ENCODE data around the gene PARN. TPM values are rescaled to one million over a fixed set of nuclear protein-coding genes. Genes with fewer than 3 reads are reported as not detected.
A peak's percentile ranks its signal among the peaks of the same experiment; 100 is the strongest.

The PARN gene
- total RNA-seq, result 10 to 100 TPM; 43.0 to 45.6 TPM

DNA sequence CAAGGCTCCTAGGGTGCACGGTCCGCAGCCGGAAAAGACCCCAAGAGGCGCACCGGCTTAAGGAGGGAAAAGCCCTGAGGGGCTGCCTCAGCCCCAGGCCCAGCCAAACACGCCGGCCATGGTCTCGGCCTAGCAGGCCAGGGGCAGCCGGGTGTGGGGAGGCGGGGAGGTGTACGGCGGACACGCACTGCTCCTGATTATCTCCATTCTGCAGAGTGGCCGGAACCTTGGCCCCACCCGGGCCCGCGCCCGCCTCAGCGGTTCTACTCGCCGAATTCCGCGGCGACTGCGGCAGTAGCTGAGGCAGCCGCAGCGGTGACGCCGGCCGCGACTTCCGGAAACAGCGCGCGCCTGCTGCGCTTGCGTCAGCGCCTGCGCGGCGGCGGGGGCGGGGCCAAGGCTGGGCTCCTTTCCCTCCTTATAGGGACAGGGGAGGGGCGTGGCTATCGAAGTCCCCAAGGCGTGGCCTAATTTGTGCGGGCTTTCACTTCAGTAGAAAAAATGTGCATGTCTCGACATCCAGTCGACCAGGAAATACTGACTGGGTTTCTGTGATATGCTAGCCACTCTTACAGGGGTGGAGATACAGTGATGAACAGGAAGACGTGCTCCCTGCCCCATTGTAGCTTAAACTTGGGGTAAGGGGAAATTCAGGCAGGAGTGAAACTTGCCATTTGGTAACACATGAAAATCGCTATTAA is at the start of gene PARN:
Gene PARN, minus strand, starts transcription at position 342 of the 701 bp plus-strand sequence. Its CDS starts 135 bp downstream, at position 207.
- peak within 1 kb of the TSS; percentile 89 for H3K4me3 Mint-ChIP-seq
- peak within 1 kb of the TSS; percentile 99 for H3K27ac Mint-ChIP-seq
- no peaks in the 10 kb centered on the region for H3K9me3 Mint-ChIP-seq
- H3K4me1 Mint-ChIP-seq (ENCODE audit: low read depth), result peaks cover 45% of the 10 kb centered on the region
- DNase-seq (peak; percentile 98), ATAC-seq (peak; percentile 72)
- peaks cover 31% of the 10 kb centered on the region for H3K36me3 Mint-ChIP-seq (ENCODE audit: low read depth)
- no peak for TF ChIP-seq CTCF (IDR thresholded peaks at IDR 0.05)
- CTCF ChIA-PET, result no interaction called here
- POLR2A ChIA-PET, result interaction anchor here (0.6 to 2.4 kb wide), 5 partner anchors 11 to 44 kb away, joined by 3 to 13 read pairs (median 3); no protein-coding TSS in a partner anchor
- intact Hi-C loops (cut with micrococcal nuclease), result no loop called here
- H3K27me3 Mint-ChIP-seq, result no peaks in the 10 kb centered on the region

DNA sequence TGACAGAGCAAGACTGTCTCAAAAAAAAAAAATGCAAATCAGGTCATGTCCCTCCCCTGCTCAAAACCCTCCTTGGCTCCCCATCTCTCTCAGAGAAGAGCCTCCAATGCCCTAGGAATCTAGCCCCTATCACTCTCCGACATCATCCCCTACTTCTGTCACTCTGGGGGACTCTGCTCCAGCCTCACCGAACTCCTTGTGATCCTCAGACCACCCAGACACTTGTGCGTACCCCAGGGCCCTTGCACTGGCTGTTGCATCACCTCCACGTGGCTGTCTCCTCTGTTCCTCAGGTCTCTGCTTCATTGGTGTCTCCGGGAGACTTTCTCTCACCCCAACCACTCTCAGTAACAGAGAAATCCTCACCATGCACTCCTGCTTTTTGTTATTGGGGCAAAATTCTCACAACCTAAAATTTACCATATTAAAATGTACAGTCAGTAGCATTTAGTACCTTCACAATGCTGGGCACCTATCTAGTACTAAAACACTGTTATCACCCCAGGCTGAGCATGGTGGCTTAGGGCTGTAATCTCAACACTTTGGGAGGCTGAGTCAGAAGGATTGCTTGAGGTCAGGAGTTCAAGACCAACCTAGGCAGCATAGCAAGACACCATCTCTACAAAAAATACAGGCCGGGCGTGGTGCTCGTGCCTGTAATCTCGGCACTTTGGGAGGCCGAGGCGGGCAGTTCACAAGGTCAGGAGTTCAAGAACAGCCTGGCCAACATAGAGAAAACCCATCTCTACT is 48.9 kb upstream of the PARN start:
- no peak overlapping the region for H3K4me3 Mint-ChIP-seq

GRCh38 chr16:14677627-14678026 is 47.6 kb upstream of the PARN start:
- H3K36me3 Mint-ChIP-seq (ENCODE audit: low read depth), result no peaks in the 10 kb centered on the region
- H3K4me1 Mint-ChIP-seq (ENCODE audit: low read depth), result peaks cover 1% of the 10 kb centered on the region
- no peak for DNase-seq
- H3K4me3 Mint-ChIP-seq, result no peak overlapping the region
- intact Hi-C loops (cut with micrococcal nuclease), result no loop called here
- ChIA-PET CTCF (no interaction called here), POLR2A (no interaction called here)
- no peak overlapping the region for H3K27ac Mint-ChIP-seq
- no peaks in the 10 kb centered on the region for H3K9me3 Mint-ChIP-seq
- no peak for TF ChIP-seq CTCF (IDR thresholded peaks at IDR 0.05)
- ATAC-seq, result no peak
- H3K27me3 Mint-ChIP-seq, result peaks cover 4% of the 10 kb centered on the region

More for the DNA sequence above, 48.9 kb upstream of the PARN start:
- ChIA-PET POLR2A (no interaction called here), CTCF (no interaction called here)
- no peak for TF ChIP-seq CTCF (IDR thresholded peaks at IDR 0.05)
- Mint-ChIP-seq H3K9me3 (no peaks in the 10 kb centered on the region), H3K4me1 (ENCODE audit: low read depth) (no peaks in the 10 kb centered on the region), H3K27ac (no peak overlapping the region), H3K36me3 (ENCODE audit: low read depth) (no peaks in the 10 kb centered on the region), H3K27me3 (peaks cover 4% of the 10 kb centered on the region)
- intact Hi-C loops (cut with micrococcal nuclease), result no loop called here
- DNase-seq, result no peak
- no peak for ATAC-seq

DNA sequence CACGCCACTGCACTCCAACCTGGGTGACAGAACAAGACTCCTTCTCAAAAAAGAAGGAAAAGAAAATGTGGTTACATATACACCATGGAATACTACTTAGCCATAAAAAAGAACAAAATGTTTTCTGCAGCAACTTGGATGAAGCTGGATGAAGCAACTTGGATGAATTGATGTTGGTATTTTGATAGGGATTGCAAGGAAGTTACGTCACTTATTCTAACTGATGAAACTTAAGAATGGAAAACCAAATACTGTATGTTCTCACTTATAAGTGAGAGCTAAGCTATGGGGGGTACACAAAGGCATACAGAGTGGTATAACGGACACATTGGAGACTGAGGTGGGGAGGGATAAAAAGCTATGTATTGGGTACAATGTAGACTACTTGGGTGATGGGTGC is 46.6 kb upstream of the PARN start:
- ChIA-PET POLR2A (no interaction called here), CTCF (no interaction called here)
- Mint-ChIP-seq H3K4me1 (ENCODE audit: low read depth) (peaks cover 4% of the 10 kb centered on the region), H3K27ac (no peak overlapping the region), H3K36me3 (ENCODE audit: low read depth) (no peaks in the 10 kb centered on the region), H3K9me3 (no peaks in the 10 kb centered on the region), H3K27me3 (peaks cover 4% of the 10 kb centered on the region), H3K4me3 (no peak overlapping the region)
- no peak for ATAC-seq
- DNase-seq, result no peak
- no peak for TF ChIP-seq CTCF (IDR thresholded peaks at IDR 0.05)
- intact Hi-C loops (cut with micrococcal nuclease), result no loop called here

DNA sequence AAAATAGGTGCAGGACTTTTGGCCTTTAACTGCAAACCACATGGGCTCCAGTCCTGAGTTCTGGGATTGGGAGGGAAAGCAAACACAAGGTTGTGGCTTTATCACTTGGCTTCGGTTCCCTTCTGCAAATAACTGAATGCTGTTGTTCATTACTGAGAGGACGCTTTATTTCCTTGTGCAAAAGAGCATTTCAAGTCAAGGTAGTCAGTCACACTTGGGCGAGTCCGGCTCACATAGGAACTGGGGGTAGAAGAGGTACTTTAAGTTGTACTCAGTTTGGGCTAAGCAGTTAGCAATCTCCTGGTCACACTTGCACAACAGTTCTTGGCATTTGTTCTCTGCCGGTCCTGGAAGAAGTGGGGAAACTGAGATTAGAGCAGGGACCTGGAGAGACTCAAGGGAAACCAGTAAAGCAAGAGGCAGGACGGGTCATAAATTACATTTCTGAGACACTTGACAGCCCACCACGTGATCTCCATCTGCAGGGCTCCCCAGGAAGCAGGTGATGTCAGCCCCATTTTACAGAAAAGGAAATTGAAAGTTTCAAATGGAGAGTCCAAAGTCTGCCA is 42.4 kb upstream of the PARN start:
- CTCF ChIA-PET, result no interaction called here
- DNase-seq (peak; percentile 37), ATAC-seq (peak; percentile 66)
- intact Hi-C loops (cut with micrococcal nuclease), result no loop called here
- POLR2A ChIA-PET, result no interaction called here
- H3K4me1 Mint-ChIP-seq (ENCODE audit: low read depth), result peaks cover 4% of the 10 kb centered on the region
- no peak overlapping the region for H3K4me3 Mint-ChIP-seq
- H3K27ac Mint-ChIP-seq, result no peak overlapping the region
- peaks cover 15% of the 10 kb centered on the region for H3K36me3 Mint-ChIP-seq (ENCODE audit: low read depth)
- no peaks in the 10 kb centered on the region for H3K27me3 Mint-ChIP-seq
- TF ChIP-seq CTCF (IDR thresholded peaks at IDR 0.05), result no peak
- no peaks in the 10 kb centered on the region for H3K9me3 Mint-ChIP-seq
